ENCODE data around the gene TIMM50. TPM values are rescaled to one million over a fixed set of nuclear protein-coding genes. Genes with fewer than 3 reads are reported as not detected.
A peak's percentile ranks its signal among the peaks of the same experiment; 100 is the strongest.

Gene TIMM50
- total RNA-seq, 1 experiment from 2014 or later = 159 TPM

- DNase-seq (ENCODE audit: low spot score) = no peak
- in situ Hi-C loops (cut with HindIII; ENCODE audit: low sequenced_read_pairs) = no loop called here
Observed at GRCh38 chr19:39497996-39498797, 17.6 kb downstream of the TIMM50 start.

DNA sequence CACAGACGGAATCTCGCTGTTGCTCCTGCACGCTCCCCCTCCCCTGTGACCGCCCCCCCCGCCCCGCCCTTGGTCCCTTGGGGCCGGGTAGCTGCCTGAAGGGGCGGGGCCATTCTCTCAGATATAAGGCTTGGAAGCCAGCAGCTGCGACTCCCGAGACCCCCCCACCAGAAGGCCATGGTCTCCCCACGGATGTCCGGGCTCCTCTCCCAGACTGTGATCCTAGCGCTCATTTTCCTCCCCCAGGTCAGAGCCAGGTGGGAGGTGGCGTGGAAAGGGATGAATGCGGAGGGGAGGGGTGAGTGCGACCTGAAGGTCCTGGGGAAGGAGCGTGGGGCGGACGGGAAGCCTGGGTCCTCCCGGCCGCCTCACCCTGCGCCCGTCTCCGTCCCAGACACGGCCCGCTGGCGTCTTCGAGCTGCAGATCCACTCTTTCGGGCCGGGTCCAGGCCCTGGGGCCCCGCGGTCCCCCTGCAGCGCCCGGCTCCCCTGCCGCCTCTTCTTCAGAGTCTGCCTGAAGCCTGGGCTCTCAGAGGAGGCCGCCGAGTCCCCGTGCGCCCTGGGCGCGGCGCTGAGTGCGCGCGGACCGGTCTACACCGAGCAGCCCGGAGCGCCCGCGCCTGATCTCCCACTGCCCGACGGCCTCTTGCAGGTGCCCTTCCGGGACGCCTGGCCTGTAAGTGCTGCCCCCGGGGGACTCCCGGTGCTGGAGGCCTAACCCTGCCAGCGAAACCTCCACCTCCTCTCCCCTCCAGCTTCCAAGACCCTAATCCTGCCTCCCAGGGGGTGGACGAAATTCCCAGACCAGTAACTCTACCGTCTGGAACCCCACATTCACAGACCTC is 18.4 kb downstream of the TIMM50 start, which contains the start of gene DLL3:
DLL3 (plus strand) TSS at position 150 of the 845 bp plus-strand sequence; CDS start at position 178, 28 bp downstream.
- in situ Hi-C loops (cut with HindIII; ENCODE audit: low sequenced_read_pairs) = no loop called here
- DNase-seq (ENCODE audit: low spot score) = no peak

DNA sequence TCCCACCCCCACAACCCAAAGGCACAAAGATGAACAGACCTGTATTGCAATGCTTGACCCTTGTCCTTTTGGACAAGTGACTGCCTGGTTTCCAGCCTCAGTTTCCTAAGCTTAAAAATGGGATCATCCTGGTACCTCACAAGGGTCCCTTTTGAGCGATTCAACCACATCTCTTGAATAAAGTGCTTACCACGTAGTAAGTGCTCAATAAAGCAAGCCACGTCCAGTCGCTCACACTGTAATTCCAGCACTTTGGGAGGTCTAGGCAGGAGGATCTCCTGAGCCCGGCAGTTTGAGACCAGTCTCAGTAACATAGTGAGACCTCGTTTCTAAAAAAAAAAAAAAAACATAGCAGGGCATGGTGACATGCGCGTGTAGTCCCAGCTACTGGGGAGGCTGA is 19.3 kb downstream of the TIMM50 start:
- no peak for DNase-seq (ENCODE audit: low spot score)
- in situ Hi-C loops (cut with HindIII; ENCODE audit: low sequenced_read_pairs) = no loop called here

DNA sequence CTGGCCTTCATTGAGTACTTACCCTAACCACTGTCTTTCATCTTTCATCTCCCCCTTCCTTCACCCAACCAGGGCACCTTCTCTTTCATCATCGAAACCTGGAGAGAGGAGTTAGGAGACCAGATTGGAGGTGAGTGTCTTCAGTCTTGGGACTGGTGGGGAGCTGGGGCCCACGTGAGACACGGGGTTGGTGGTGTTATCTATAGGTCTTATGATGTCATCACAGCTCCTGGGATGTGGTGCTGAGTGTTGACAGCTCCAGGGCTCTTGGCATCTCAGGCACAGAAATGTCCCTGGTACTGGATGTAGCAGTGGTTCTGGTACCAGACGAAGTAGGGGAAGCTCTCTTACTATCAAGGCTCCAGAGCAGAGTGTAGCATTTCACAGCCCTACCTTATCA is 19.9 kb downstream of the TIMM50 start:
- in situ Hi-C loops (cut with HindIII; ENCODE audit: low sequenced_read_pairs) = no loop called here
- DNase-seq (ENCODE audit: low spot score) = no peak

DNA sequence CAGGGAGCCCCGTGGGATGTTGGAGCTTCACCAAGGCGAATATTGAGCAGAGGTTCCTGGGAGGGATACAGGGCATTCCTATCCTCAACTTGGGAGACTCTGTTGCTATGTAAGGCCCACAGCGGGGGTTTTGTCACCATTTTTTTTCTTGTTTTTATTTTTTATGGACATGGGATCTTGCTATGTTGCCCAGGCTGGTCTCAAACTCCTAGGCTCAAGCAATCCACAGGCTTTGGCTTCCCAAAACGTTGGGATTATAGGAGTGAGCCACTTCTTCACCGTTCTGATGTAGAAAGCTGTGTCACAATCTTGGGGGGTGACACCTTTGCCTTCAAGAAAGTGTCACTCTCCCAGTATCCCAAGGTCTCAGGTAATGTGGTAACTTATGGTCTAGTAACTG is 20.7 kb downstream of the TIMM50 start:
- in situ Hi-C loops (cut with HindIII; ENCODE audit: low sequenced_read_pairs) = no loop called here
- DNase-seq (ENCODE audit: low spot score) = no peak

GRCh38 chr19:39502640-39503417 is 22.2 kb downstream of the TIMM50 start:
- in situ Hi-C loops (cut with HindIII; ENCODE audit: low sequenced_read_pairs) = no loop called here
- no peak for DNase-seq (ENCODE audit: low spot score)

- no peak for DNase-seq (ENCODE audit: low spot score)
- in situ Hi-C loops (cut with HindIII; ENCODE audit: low sequenced_read_pairs) = no loop called here
Observed at GRCh38 chr19:39506598-39506943, 25.9 kb downstream of the TIMM50 start.

DNA sequence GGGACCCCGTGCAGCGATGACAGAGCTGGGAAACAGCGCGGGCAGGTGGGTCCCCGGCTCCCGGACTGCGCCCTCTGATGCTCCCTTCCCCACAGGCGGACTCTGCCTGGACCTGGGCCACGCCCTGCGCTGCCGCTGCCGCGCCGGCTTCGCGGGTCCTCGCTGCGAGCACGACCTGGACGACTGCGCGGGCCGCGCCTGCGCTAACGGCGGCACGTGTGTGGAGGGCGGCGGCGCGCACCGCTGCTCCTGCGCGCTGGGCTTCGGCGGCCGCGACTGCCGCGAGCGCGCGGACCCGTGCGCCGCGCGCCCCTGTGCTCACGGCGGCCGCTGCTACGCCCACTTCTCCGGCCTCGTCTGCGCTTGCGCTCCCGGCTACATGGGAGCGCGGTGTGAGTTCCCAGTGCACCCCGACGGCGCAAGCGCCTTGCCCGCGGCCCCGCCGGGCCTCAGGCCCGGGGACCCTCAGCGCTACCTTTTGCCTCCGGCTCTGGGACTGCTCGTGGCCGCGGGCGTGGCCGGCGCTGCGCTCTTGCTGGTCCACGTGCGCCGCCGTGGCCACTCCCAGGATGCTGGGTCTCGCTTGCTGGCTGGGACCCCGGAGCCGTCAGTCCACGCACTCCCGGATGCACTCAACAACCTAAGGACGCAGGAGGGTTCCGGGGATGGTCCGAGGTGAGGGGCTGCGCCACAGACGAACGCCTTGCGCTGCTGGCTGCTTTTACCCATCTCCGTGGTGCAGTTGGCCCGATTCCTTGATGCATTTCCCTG is 26.5 kb downstream of the TIMM50 start:
- in situ Hi-C loops (cut with HindIII; ENCODE audit: low sequenced_read_pairs) = no loop called here
- peak; percentile 46 for DNase-seq (ENCODE audit: low spot score)

- in situ Hi-C loops (cut with HindIII; ENCODE audit: low sequenced_read_pairs) = no loop called here
- DNase-seq (ENCODE audit: low spot score) = no peak
Observed at GRCh38 chr19:39507715-39508364, 27.2 kb downstream of the TIMM50 start.

GRCh38 chr19:39508629-39509028 is 28.0 kb downstream of the TIMM50 start:
- in situ Hi-C loops (cut with HindIII; ENCODE audit: low sequenced_read_pairs) = no loop called here
- DNase-seq (ENCODE audit: low spot score) = no peak

DNA sequence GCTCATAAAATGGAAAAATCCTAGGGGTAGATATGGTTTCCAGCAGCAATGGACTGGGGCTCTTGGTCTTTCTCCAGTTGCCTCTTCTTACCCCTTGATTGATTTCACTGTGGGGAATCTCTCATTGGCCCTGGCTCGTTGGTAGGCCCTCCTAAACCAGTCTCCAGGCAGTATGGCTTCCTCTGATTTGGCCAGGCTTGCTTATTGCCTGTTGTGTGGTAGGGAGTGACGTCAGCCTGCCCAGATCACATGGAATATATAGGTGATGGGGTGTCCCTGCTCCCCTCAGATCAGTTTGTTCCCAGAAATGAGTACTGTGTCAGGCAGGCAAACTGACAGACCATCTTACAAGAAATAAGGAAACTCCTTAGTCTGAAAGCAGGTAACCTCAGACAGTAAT is 28.6 kb downstream of the TIMM50 start:
- in situ Hi-C loops (cut with HindIII; ENCODE audit: low sequenced_read_pairs) = no loop called here
- no peak for DNase-seq (ENCODE audit: low spot score)

DNA sequence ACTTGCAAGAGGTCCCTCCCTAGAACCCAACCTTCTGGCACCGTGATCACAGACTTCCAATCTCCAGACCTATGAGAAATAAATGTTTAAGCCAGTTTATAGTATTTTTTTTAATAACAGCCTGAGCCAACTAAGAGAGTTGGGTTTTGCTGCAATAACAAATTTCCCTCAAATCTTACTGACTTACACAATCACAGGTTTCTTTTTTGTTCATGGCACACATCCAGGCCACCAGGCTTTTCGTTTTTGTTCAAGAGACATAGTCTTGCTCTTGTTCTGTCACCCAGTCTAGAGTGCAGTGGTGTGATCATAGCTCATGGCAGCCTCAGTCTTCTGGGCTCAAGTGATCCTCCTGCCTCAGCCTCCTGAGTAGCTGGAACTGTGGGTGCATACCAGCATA is 32.4 kb downstream of the TIMM50 start:
- no peak for DNase-seq (ENCODE audit: low spot score)
- in situ Hi-C loops (cut with HindIII; ENCODE audit: low sequenced_read_pairs) = no loop called here

GRCh38 chr19:39514840-39515550 is 34.4 kb downstream of the TIMM50 start, which contains the start of gene SELENOV:
SELENOV (plus strand) TSS chr19:39515139; CDS start chr19:39515213, 74 bp downstream.
- DNase-seq (ENCODE audit: low spot score) = no peak
- in situ Hi-C loops (cut with HindIII; ENCODE audit: low sequenced_read_pairs) = no loop called here

DNA sequence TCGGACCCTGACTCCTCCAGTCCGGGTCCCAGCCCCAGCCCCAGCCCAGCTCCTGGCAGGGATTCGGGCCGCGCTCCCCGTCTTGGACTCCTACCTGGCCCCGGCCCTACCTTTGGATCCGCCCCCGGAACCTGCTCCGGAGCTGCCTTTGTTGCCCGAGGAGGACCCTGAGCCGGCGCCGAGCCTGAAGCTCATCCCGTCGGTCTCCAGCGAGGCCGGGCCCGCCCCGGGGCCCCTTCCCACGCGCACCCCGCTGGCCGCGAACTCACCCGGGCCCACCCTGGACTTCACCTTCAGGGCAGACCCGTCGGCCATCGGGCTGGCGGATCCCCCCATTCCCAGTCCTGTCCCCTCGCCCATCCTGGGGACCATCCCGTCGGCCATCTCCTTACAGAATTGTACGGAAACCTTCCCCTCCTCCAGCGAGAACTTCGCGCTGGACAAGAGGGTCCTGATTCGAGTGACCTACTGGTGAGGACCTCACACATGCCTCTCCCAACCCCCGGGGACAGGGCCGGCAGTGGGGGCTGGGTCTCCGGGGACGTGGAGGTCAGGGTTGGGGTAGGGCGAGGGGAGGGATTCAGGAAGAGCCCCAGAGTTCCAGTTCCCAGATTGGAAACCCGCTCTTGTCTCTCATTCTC is 35.0 kb downstream of the TIMM50 start:
- in situ Hi-C loops (cut with HindIII; ENCODE audit: low sequenced_read_pairs) = no loop called here
- no peak for DNase-seq (ENCODE audit: low spot score)

DNA sequence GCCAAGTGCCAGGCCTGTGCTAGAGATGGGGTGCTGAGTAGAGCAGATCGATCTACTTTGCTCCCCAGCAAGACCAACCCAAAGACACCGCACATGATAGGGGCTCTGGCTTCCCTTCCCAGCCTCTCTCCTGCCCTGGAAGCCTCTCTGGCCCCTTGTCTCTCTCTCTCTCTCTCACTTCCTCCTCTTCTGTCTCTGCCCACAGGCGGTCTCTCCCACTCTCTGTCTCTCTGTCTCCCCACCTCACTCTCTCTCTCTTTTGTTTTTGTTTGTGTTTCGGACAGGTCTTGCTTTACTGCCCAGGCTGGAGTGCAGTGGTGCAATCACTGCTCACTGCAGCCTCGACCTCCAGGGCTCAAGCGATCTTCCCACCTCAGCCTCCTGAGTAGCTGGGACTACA is 35.6 kb downstream of the TIMM50 start:
- in situ Hi-C loops (cut with HindIII; ENCODE audit: low sequenced_read_pairs) = no loop called here
- no peak for DNase-seq (ENCODE audit: low spot score)

GRCh38 chr19:39517432-39517831 is 36.8 kb downstream of the TIMM50 start:
- in situ Hi-C loops (cut with HindIII; ENCODE audit: low sequenced_read_pairs) = no loop called here
- no peak for DNase-seq (ENCODE audit: low spot score)

- no peak for DNase-seq (ENCODE audit: low spot score)
- in situ Hi-C loops (cut with HindIII; ENCODE audit: low sequenced_read_pairs) = no loop called here
Observed at GRCh38 chr19:39518458-39518857, 37.8 kb downstream of the TIMM50 start.

Measured in G401 (cell line).